Muscle of arm (tissue), 12 donors: ENCODE data around the gene CRY2. TPM values are rescaled to one million over a fixed set of nuclear protein-coding genes. Genes with fewer than 3 reads are reported as not detected.
A peak's percentile ranks its signal among the peaks of the same experiment; 100 is the strongest.

Experiments
- DNase-seq: peaks from one replicate; pipeline ENCODE4 v3.0.0-alpha.2; 2013
- polyA plus RNA-seq, 12 donors: library from polyadenylated mRNA; unstranded; fragments of 120-200 nt; gene quantifications; one replicate each; pipeline ENCODE4 v1.2.1, GENCODE V29; 2013; ENCODE audit not compliant: insufficient read length in 12 of 12

Gene CRY2
- polyA plus RNA-seq, 12 donors: 22.5 to 31.2 (median 26.5) TPM; not detected in 1

DNA sequence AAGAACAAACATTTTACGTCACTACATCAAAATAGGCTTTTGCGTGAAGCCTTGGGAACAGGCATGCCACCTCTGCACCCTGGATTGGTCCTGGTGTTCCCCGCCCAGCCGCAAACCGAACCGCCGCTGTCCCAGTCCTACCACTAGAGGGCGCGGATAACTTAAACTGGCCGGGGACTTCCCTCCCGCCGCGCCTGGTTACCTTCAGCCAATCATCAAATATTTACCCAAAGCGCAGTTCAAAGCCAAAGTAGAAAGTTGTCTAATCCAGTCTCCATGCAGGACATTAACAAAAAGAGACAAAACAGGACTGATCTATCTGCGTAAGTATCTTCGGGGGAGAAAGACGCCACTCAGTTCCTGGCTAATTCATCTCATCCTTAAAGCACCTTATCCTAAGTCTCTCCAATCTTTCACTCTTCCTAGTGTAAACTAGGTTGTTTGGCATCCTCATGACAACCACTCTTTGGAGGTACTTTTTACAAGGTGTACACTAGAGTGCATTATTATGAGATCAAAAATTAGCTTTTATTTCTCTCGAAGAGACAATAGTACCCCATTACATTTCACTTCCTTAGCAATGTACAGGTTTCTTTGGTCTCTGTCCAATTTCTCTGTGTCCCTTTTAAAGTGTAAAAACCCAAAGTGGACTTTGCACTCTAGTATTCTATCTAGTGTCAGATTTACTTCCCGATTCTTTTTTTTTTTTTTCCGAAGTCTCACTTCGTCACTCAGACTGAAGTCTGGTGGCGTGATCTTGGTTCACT is 3.9 kb upstream of the CRY2 start:
- DNase-seq: peak; percentile 88

DNA sequence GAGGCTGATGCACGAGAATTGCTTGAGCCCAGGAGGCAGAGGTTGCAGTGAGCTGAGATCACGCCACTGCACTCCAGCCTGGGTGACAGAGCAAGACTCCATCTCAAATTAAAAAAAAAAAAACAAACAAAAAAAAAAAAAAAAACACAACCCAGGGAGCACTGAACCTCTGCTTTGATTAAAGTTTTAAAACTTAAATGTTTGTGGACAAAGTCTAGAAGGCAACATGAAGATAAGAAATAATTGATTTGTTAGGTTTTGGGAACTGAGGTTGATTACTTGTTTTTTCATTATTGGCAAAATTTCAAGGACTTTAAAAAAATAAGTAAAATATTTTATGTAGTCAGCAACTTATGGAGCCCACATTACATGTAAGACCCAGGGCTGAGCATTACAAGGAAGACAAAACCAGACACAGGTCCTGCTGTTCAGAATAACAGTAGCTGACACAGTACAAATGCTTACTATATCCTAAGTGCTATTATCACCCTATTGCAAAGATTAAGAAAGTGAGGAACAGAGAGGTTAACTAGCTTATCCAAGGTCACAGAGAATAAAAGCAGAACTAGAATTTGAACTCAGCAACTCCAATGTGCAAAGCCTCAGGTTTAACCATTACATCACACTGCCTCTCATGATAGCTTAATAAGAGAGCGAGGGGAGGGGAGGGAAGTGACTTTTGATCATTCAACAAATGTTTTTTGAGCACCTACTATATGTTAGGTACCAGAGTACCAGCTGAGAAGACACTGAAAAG is 2.3 kb upstream of the CRY2 start:
- no peak for DNase-seq

DNA sequence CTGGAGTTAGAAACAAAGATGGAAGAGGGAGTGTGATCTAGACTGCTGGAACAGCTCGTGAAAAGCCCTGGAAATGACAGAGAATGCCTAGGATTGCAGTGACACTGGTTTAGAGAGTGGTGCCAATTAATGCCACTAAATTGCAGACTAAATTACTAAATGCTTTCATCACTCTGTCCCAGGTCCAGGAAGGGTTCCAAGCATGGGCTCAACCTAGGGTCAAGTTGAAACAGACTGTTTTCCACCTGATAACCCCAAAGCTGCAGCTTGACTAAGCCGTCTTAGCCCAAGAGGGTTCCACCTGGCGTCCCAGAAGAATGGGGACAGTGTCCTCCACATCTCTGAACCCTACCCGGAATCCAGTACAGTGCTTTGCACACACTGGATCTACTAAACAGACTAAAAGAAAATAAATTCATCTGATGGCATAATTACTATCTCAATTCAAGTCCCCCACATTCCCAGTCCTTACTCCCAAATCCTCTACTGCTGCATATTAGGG is 1.1 kb upstream of the CRY2 start:
- no peak for DNase-seq

DNA sequence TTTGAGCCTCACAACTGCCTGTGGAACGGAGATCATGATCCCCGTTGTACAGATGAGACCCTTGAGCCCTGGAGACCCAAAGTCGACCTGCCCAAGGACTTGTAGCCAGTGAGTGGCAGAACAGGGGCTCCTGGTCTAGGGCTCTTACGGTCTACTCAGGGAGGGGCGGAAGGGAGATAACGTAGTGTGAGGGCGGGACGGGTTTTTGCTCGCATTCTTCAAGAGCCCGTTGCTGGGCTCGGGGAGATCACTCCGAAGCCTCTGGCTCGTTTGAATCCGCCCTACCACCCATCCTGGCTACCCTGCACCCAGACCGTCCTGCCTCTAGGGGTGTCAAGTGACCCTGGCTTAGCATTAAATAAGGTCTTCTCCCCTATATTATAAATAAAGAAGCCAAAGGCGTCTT is 639 bp downstream of the CRY2 start:
- peak; percentile 63 for DNase-seq

DNA sequence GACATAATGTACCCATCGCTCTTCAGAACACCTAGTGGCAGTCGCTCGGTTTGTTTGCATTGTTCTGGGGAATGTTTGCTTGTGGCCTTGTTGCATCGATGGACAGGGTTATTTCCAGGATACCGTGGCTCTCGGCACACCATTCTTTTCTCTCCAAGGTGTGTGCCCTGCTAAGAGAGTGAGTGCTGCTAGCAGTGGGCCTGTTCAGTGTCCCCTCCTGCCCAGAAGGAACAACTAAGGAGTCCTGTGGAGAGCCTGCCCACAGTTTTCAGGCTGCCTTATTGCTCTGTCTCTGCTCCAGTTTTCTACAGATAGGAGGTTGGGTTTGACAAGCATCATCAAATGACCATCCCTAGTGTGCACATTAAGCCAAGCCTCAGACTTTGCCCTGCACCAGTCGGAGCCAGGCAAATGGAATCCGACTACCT is 1.4 kb downstream of the CRY2 start:
- DNase-seq: no peak

DNA sequence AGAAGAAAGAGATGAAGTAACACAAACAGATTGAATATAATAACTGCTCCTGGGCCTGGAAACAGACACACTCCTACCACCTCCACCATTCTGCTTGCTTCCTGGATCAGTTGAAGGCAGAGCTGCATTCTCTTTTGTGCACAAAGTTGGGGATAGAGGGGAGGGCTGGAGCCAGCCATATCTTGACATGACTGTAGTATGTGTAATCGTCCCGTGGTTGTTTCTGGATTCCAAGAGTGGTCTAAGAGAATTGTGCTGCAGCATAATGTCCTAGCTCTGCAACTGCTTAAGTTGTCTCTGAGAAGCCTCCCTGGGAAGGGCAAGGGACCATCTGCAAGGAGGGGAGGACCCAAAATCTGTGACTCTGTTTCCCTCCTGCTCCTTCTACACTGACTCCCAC is 3.2 kb downstream of the CRY2 start:
- DNase-seq: no peak

DNA sequence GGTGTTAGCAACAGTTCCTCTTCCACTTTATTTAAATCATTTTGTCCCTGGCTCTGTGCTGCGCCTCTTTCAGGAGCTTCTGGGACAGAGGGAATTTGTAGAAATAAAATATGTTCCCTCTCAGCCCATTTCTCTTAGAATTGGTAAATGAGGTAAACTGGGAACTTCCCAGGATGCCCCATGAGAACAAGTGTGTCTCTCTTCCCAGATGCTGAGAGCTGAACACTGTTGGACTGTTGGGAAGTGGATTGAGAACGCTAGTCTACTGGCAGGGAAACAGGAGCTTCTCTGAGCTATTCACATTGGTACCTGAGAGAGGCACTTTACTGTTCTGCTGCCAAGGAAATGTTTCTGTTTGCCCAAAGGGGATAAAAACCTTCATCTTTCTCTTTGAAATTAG is 4.0 kb downstream of the CRY2 start:
- no peak for DNase-seq

DNA sequence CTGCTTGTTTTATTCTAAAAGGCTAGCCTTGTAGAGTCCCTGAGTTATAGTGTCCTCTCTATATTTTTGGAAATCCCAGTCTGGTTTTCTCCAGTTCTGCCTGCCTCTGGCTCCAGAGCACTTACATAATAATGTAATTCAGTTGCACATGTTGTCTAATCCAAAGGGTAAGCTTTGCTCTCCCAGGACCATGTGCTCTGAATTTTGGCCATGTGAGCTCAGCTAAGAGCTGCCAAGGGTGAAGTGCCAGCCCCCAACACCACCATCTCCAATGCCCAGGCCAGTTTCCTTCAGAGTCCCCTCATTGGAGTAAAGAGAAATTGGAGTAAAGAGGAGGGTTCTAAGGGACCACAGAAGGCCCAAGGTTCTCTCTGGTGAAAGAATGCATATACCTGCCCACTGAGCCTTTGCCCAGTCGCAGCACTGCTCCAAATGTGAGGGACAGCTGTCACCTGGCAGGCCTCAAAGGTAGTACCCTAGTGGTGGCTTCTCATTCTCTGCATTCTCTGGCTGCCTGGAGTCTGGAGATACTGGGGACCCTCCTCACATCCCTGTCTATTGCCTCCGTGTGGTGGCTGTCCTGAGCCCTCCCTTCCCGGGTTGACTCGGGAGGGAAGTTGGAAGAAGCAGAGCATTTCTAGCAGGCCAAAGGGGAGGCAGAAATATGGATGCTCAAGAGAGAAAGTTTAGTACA is 4.9 kb downstream of the CRY2 start:
- no peak for DNase-seq

DNA sequence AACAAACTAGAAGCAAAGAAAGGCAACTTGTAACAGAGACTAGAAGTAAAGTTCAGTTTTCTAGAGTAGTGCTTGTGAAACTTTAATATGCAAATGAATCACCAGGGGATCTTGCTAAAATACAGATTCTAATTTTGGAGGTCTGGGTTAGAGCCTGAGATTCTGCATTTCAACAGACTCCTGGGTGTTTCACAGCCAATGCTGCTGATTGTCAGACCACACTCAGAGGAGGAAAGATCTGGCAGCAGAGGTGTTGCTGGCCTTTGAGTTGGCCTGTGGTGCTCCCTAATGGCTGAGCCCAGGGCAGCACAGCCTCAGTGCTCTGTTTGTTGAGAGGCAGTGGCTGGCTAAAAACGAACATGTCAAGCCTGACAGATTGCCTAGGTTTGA is 5.4 kb downstream of the CRY2 start:
- DNase-seq: no peak

DNA sequence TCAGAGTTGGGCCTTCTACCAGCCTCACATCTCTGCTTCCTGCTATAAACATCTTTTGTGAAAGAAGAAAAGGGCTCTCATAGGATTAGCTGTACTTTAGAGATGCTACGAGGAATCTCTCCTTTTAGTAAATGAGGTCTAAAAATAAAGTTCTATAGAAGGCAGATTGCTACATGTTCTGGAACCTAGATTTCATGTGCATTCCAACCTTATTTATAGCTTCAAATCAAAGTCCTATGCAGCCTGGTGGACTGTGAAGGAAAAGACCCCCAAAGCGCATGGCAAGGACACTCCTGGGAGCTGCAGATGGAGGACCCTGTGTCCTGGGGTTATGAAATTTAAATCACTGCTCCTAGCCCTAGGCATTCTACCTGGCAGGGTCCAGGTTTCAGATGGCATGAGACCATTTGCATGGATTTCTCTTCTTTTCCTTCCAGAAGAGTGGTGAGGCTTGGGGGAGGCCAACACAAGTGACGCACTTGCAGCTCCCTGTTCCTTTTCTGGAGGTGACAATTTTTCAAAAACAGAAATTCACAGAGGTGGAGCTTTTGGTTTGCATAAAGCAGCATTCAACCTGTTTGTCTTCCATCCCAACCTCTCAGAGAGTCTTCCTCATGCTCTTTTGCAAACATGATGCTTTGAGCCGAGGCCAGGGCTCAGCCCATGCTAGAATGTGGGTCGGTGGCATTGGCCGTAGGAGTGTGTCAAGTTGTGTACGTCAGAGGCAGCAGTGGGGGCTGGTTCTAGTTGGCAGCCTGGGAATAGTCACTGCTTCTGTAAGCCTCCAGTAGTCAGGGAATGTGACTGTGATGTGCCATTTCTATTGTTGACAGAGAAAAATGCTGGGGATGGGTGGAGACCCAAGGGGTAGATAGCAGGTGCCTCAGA is 6.3 kb downstream of the CRY2 start:
- DNase-seq: no peak

DNA sequence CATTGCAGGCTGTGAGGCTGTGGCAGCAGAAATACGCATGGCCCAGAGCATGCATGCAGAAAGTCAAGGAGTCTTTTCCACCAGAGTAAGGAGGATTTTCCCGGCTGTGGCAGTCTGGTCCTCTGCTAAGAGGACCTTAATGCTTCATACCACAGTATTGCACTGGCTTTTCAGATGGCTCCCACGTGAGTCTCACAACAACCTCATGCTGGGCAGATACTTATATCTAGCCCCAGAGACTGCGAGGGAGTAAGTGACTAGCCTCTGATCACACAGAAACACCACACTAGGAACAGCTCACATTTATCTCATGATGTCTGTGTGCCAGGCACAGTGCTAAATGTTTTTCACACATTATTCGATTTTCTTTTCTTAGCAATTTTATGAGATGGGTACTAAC is 8.0 kb downstream of the CRY2 start:
- DNase-seq: no peak

DNA sequence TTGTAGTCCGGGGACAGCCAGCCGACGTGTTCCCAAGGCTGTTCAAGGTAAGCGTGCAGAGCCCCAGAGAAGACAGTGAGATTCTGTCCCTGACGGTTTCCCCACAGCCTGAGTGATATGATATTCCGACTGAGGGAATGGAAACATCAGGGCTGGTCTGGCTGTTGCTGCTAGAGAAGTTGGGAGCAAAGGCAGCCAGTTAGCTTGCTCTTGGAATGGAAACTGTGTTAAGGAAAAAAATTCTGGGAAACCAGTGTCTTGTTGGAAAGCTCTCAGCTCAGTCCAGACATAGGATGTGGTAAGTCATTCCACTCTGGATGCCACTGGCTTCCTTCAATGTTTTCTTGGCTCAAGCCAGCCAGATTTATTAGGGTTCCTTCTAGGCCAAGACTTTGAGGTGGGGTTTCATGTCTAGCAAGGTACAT is 8.8 kb downstream of the CRY2 start:
- DNase-seq: peak; percentile 91

DNA sequence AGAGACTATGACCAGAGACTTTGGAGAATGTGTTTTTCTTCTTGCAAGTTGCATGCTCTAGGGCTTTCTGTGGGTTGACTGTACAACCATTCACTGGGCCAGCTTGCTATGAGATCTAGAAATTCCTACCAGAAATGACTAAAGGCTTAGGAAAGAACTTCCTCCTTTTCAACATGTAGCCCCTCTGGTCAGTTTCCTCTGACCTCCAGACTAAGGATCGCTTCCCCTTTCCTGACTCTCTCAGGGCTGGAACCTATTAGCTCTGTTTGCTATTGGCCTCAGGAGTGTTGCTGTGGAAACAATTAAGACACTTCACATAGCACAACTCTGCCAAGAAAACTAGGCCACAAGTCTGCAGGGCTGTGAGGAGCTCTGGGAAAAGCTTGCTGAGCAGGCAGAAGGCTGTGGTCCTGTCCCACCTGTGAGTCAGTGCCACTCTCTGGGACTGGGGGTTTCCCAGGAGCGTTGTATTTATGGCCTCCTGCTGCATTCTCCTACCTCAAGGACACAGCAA is 10.7 kb downstream of the CRY2 start:
- peak; percentile 83 for DNase-seq

DNA sequence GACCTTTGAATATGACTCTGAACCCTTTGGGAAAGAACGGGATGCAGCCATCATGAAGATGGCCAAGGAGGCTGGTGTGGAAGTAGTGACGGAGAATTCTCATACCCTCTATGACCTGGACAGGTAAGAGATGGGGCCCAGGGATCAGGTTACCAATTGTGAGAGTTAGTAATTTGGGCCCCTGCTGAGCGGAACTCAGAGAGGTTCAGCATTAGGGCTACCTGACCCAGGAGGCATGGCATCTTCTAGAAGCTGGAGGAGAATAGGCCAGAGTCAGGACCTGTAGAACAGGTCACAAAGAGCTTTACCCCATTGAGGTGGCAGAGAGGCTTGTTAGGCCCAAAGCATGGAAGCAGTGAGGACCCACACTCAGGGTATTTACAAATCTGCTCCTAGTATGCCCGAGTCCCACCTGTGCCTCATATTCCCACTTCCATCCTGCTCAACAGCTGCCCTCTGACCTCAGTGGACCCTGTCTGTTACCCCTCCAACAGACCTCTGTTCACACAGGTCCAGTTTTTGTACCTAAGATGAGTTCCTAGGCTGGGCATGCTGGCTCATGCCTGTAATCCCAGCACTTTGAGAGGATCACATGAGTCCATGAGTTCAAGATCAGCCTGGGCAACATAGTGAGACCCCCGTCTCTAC is 11.6 kb downstream of the CRY2 start:
- no peak for DNase-seq

DNA sequence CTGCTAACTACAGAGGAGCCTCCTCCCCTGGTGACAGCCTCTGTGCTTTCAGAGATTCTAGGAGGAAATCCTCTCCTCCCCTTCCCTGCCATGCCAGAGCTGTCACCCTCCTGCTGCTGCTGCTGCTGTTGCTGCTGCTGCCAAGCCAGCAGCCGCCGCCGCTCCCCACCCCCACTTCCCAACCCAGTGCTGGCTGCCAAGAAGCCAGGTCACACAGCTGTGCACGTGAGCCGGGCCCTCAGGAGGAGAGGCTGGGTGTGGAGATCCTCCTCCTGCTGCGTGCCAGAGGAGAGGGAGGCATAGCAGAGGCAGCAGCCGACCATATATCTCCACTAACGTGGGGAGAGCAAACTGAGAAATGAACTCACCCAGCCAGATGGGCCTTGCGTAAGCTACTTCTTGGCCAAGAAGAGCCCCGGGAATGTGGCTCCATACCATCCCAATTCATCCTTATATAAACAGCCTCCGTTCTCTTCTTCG is 12.4 kb downstream of the CRY2 start:
- peak; percentile 90 for DNase-seq

DNA sequence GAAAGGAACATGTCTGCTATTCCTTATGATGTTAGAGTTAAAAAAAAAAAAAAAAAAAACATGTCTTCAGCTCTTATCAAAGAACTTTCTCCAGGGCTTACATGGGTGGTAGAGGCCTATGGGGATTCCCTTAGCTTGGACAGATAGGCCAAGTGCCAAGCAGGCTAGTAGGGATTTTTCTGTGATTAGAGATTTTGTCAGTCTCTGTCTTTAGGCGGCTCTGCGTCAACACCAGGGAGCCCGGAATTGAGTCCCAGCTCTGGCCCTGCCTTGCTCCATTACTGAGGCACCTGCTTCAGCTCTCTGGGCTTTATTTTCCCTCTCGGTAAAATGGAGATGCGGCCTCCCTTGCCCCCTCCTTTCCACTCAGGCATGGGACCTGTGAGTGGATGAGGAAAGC is 13.1 kb downstream of the CRY2 start:
- DNase-seq: no peak

DNA sequence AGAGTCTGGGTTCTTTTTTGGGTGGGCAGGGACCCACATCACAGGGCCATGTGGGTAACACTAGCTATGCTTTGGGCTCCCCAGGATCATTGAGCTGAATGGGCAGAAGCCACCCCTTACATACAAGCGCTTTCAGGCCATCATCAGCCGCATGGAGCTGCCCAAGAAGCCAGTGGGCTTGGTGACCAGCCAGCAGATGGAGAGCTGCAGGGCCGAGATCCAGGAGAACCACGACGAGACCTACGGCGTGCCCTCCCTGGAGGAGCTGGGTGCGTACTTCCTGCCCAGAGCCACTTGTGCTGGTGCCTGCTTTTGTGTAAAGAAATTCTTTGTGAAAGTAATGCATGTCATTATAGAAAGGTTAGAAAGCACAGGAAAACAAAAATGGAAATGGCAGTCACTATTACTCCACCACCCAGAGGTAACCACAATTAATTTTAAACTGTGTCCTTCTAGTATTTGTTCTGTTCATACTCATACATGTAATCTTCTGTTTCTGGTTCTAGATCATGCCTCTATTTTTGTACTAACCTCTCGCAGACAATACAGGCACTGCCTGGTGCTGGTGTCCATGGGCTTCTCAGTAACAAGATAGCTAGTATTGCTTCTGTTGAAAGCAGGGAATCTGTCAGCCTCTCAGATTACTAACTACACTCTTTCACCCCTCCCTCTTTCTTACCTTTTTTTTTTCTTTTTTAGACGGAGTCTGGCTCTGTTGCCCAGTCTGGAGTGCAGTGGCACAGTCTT is 13.7 kb downstream of the CRY2 start:
- no peak for DNase-seq

DNA sequence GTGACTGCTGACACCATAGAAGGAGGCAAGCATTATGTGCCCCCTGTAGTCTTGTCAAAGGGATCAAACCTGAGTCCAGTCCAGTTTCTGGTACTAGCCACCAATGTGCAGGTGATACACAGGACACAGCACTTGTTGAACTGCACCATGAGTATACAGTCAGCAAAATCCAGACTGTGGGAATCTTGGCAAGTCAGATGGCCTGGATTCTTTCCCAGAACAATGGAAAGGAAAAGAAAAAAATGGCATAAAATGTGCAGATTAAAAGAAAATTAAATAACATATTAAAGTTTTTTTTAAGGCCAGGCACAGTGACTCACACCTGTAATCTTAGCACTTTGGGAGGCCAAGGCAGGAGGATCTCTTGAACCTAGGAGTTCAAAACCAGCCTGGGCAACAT is 16.8 kb downstream of the CRY2 start:
- DNase-seq: no peak

DNA sequence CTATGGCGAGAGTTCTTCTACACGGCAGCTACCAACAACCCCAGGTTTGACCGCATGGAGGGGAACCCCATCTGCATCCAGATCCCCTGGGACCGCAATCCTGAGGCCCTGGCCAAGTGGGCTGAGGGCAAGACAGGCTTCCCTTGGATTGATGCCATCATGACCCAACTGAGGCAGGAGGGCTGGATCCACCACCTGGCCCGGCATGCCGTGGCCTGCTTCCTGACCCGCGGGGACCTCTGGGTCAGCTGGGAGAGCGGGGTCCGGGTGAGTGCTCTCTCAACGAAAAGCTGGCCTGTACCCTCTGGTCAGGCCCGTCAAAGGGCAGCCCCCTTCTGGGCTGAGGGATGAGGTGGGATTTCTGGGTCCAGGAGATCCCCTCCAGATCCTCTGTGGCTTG is 22.3 kb downstream of the CRY2 start:
- DNase-seq: no peak

DNA sequence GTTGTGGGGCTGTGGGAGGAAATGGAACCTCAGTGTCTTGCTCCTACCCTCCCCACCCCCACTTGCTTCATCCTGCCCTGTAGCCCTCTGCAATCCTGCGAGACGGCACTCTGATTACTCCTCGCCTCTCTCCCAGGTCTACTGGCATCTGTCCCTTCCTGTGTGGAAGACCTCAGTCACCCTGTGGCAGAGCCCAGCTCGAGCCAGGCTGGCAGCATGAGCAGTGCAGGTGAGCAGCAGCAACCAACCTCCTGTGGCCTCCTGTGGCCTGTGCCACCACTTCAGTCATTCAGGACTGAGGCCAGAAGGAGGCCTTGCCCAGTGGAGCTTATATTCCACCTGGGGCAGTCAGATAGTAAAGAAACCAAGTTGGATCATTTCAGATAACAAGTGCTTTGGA is 23.4 kb downstream of the CRY2 start:
- DNase-seq: no peak
